Frontal cortex (tissue), 4 donors: ENCODE results near the gene SIRT5. TPM values are rescaled to one million over a fixed set of nuclear protein-coding genes. Genes with fewer than 3 reads are reported as not detected.

ENCODE experiments used
- DNase-seq, 2 donors: peaks; one replicate each; pipeline ENCODE4 v3.0.0; 2012; ENCODE audit warnings: low spot score in 2 of 2
- FAIRE-seq: peaks from 2 replicates; lab custom pipeline; 2012; peaks lifted over from hg19 to GRCh38; lab: Jason Lieb, UNC
- total RNA-seq: library from RNA; depleted of rRNA; stranded (reverse); fragments of >200 nt; gene quantifications from one replicate; pipeline ENCODE4 v1.2.3, GENCODE V29; 2014
- donor health status: control.
- donor health status: control.
- donor health status: control.

Gene SIRT5
- total RNA-seq, 1 donor from 2014 or later: 25.3 TPM

- no peak for FAIRE-seq
- no peak for DNase-seq
Measured at GRCh38 chr6:13548500-13549210, 25.7 kb upstream of the SIRT5 start.

- DNase-seq (no peak), FAIRE-seq (no peak)
Measured at GRCh38 chr6:13550656-13551055, 23.7 kb upstream of the SIRT5 start.

GRCh38 chr6:13553646-13554045 is 20.8 kb upstream of the SIRT5 start:
- FAIRE-seq: no peak
- DNase-seq: no peak

- peak in 1 of 2 donors; percentile 48 for DNase-seq
- FAIRE-seq: no peak
Measured at GRCh38 chr6:13554929-13555333, 19.5 kb upstream of the SIRT5 start.

GRCh38 chr6:13557841-13558240 is 16.6 kb upstream of the SIRT5 start:
- FAIRE-seq (no peak), DNase-seq (no peak)

- no peak for FAIRE-seq
Measured at GRCh38 chr6:13558718-13559117, 15.7 kb upstream of the SIRT5 start.

GRCh38 chr6:13559251-13559650 is 15.2 kb upstream of the SIRT5 start:
- FAIRE-seq: no peak
- DNase-seq: no peak

More at GRCh38 chr6:13558718-13559117, 15.7 kb upstream of the SIRT5 start:
- no peak for DNase-seq

- FAIRE-seq (no peak), DNase-seq (no peak)
Measured at GRCh38 chr6:13559968-13560650, 14.3 kb upstream of the SIRT5 start.

GRCh38 chr6:13560651-13561044 is 13.8 kb upstream of the SIRT5 start:
- DNase-seq (no peak), FAIRE-seq (no peak)

GRCh38 chr6:13561624-13562267 is 12.7 kb upstream of the SIRT5 start:
- DNase-seq (no peak), FAIRE-seq (no peak)

GRCh38 chr6:13563009-13563408 is 11.4 kb upstream of the SIRT5 start:
- DNase-seq (no peak), FAIRE-seq (no peak)

- no peak for DNase-seq
- no peak for FAIRE-seq
Measured at GRCh38 chr6:13565921-13566320, 8.5 kb upstream of the SIRT5 start.

GRCh38 chr6:13566500-13566899 is 7.9 kb upstream of the SIRT5 start:
- FAIRE-seq (no peak), DNase-seq (no peak)

GRCh38 chr6:13568970-13569369 is 5.4 kb upstream of the SIRT5 start:
- FAIRE-seq: no peak

GRCh38 chr6:13572240-13572639 is 2.2 kb upstream of the SIRT5 start:
- no peak for FAIRE-seq
- no peak for DNase-seq

More at GRCh38 chr6:13568970-13569369, 5.4 kb upstream of the SIRT5 start:
- no peak for DNase-seq

GRCh38 chr6:13572951-13573654 is 1.3 kb upstream of the SIRT5 start:
- FAIRE-seq (no peak), DNase-seq (no peak)

GRCh38 chr6:13573669-13574110 is 711 bp upstream of the SIRT5 start:
- DNase-seq: peak; percentile 28 to 38
- FAIRE-seq: no peak

GRCh38 chr6:13574149-13574570 is 241 bp upstream of the SIRT5 start:
- no peak for FAIRE-seq

GRCh38 chr6:13575377-13575775 is 975 bp downstream of the SIRT5 start:
- no peak for FAIRE-seq
- DNase-seq: no peak

More at GRCh38 chr6:13574149-13574570, 241 bp upstream of the SIRT5 start:
- DNase-seq: peak; percentile 92

GRCh38 chr6:13576017-13576416 is 1.6 kb downstream of the SIRT5 start:
- no peak for FAIRE-seq

More at GRCh38 chr6:13576017-13576416, 1.6 kb downstream of the SIRT5 start:
- no peak for DNase-seq
